DND-41 (cell line): ENCODE measurements around the gene ANO3.

Experiments used
- ATAC-seq: fragments of 200-7000 bp; cut with Tn5 transposase; 3 replicates; pipeline ENCODE4 v1.9.1; 2021; ENCODE audit warnings: low read depth; ENCODE audit not compliant: insufficient read depth
- DNase-seq: peaks from one replicate; pipeline ENCODE4 v3.0.0-alpha.2; 2020
- H2AFZ ChIP-seq: 2 replicates; pipeline ENCODE4 v1.6.0; 2012; ENCODE audit warnings: low read depth, low read length
- H3K27ac ChIP-seq: 2 replicates; pipeline ENCODE4 v1.5.1; 2012; ENCODE audit warnings: low read length, inconsistent platforms
- H3K27me3 ChIP-seq: fragments of 200-600 bp; sonication (generic); 2 replicates; pipeline ENCODE4 v1.6.0; 2012; ENCODE audit warnings: low read length, mild to moderate bottlenecking, inconsistent platforms; ENCODE audit not compliant: insufficient read depth, poor library complexity
- H3K36me3 ChIP-seq: 2 replicates; pipeline ENCODE4 v1.5.1; 2012; ENCODE audit warnings: low read length, inconsistent platforms; ENCODE audit not compliant: insufficient read depth
- H3K4me1 ChIP-seq: 2 replicates; pipeline ENCODE4 v1.5.1; 2012; ENCODE audit warnings: mild to moderate bottlenecking, low read length; ENCODE audit not compliant: insufficient read depth
- H3K4me2 ChIP-seq: 2 replicates; pipeline ENCODE4 v1.6.0; 2012; ENCODE audit warnings: mild to moderate bottlenecking, moderate library complexity, low read length, inconsistent platforms; ENCODE audit not compliant: insufficient read depth
- H3K4me3 ChIP-seq, 2 experiments: fragments of 200-600 bp in 1 of 2; shearing (Covaris generic) in 1 of 2; 2 replicates each; pipeline ENCODE4 v1.5.1; 2012 to 2016; ENCODE audit warnings: inconsistent platforms in 2 of 2, low read length in 2 of 2, mild to moderate bottlenecking in 2 of 2, low read depth in 1 of 2, moderate library complexity in 1 of 2
- H3K79me2 ChIP-seq: 2 replicates; pipeline ENCODE4 v1.6.0; 2012; ENCODE audit warnings: low read length, inconsistent platforms; ENCODE audit not compliant: insufficient read depth
- H3K9ac ChIP-seq: 2 replicates; pipeline ENCODE4 v1.6.0; 2012; ENCODE audit warnings: low read depth, mild to moderate bottlenecking, inconsistent platforms, low read length, moderate library complexity
- H3K9me3 ChIP-seq: 2 replicates; pipeline ENCODE4 v1.5.1; 2012; ENCODE audit warnings: low read length, moderate library complexity, mild to moderate bottlenecking, inconsistent platforms; ENCODE audit not compliant: insufficient read depth, severe bottlenecking
- H4K20me1 ChIP-seq: 2 replicates; pipeline ENCODE4 v1.6.0; 2012; ENCODE audit warnings: low read length; ENCODE audit not compliant: insufficient read depth
- CTCF ChIP-seq: IDR thresholded peaks from 2 replicates; pipeline ENCODE4 v1.5.1; 2012; ENCODE audit warnings: borderline replicate concordance, low read length, moderate library complexity, mild to moderate bottlenecking; ENCODE audit not compliant: poor library complexity, severe bottlenecking; ENCODE audit errors: extremely low read depth
- EZH2 ChIP-seq: IDR thresholded peaks from 3 replicates; pipeline ENCODE4 v1.6.1; 2012; ENCODE audit warnings: borderline replicate concordance, low read depth, mild to moderate bottlenecking, moderate library complexity, low read length, inconsistent platforms; ENCODE audit not compliant: severe bottlenecking

The ANO3 gene

DNA sequence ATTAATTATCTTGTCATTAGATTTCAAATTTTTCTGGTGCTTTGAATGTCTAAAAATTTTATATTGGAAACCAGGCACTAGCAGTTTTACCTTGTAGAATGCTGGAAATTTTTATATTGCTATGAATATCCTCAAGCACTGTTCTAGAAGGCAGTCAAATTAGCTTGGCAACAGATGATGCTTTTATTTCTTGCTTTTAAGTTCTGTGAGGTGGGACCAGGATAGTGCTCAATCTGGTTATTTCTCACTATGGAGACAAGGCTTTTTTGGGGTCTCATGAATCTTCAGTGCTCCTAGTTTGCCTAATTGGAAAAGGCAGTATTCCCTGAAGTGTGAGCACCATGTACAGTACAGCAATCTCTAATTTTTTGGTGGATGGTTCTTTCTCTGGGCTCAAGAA lies 27.1 kb downstream of the ANO3 start:
- Histone ChIP-seq H3K79me2 (no peaks in the 10 kb centered on the region), H2AFZ (no peak overlapping the region), H3K4me2 (no peak overlapping the region), H3K27ac (no peak overlapping the region), H3K36me3 (no peaks in the 10 kb centered on the region), H4K20me1 (no peaks in the 10 kb centered on the region), H3K9me3 (no peaks in the 10 kb centered on the region), H3K27me3 (no peaks in the 10 kb centered on the region), H3K9ac (no peak overlapping the region), H3K4me3 (no peak overlapping the region), H3K4me1 (no peaks in the 10 kb centered on the region)
- no peak for ATAC-seq
- TF ChIP-seq CTCF, result no peak
- no peak for TF ChIP-seq EZH2
- no peak for DNase-seq

DNA sequence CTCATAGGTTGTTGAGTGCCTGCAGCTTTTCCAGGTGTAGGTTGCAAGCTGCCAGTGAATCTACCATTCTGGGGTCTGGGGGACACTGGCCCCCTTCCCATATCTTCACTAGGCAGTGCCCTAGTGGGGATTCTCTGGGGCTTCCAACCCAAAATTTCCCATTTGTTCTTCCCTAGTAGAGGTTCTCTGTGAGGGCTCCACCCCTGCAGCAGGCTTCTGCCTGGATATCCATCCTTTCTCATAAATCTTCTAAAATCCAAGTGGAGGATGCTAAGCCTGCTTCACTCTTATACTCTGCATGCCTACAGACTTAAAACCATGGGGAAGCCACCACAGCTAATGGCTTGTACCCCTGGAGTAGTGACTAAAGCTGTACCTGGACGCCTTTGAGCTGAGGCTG lies 33.4 kb downstream of the ANO3 start:
- H3K27ac ChIP-seq, result no peak overlapping the region
- peaks cover 5% of the 10 kb centered on the region for H3K9me3 ChIP-seq
- no peak for ATAC-seq

GRCh38 chr11:26377619-26378018 lies 45.7 kb downstream of the ANO3 start:
- Histone ChIP-seq H2AFZ (no peak overlapping the region), H3K4me2 (no peak overlapping the region), H3K27ac (no peak overlapping the region), H3K79me2 (no peaks in the 10 kb centered on the region), H3K27me3 (no peaks in the 10 kb centered on the region), H3K4me3 (no peak overlapping the region), H3K36me3 (no peaks in the 10 kb centered on the region), H3K9ac (no peak overlapping the region), H4K20me1 (no peaks in the 10 kb centered on the region), H3K9me3 (no peaks in the 10 kb centered on the region), H3K4me1 (no peaks in the 10 kb centered on the region)
- TF ChIP-seq CTCF (no peak), EZH2 (no peak)
- ATAC-seq (no peak), DNase-seq (no peak)

More for the DNA sequence above, 33.4 kb downstream of the ANO3 start:
- Histone ChIP-seq H3K36me3 (no peaks in the 10 kb centered on the region), H3K79me2 (no peaks in the 10 kb centered on the region), H3K4me3 (no peak overlapping the region), H3K27me3 (no peaks in the 10 kb centered on the region), H4K20me1 (no peaks in the 10 kb centered on the region), H3K4me1 (no peaks in the 10 kb centered on the region), H2AFZ (no peak overlapping the region), H3K9ac (no peak overlapping the region), H3K4me2 (no peak overlapping the region)
- TF ChIP-seq EZH2, result no peak
- no peak for TF ChIP-seq CTCF
- no peak for DNase-seq

DNA sequence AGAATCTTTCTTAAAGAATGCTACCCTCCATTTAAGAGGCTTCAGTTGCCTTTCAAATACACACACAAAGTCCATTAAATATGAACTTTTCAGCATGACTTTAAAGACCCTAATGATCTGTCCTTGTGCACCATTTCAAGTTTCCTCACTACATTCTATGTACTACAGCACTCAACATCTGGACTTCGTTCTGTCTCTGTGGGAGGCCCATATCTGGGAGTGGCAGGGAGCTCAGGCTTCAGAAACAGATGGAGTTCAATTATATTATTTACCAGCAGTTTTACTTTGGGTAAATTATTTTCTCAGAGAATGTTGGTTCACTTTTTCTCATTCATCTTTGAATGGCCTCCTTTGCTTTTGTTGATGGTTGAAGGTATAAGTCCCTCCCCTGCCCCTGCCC lies 67.4 kb downstream of the ANO3 start:
- no peak for TF ChIP-seq EZH2
- TF ChIP-seq CTCF, result no peak
- no peak for ATAC-seq
- Histone ChIP-seq H3K9ac (no peak overlapping the region), H3K79me2 (no peaks in the 10 kb centered on the region), H3K27ac (no peak overlapping the region), H3K4me3 (no peak overlapping the region), H2AFZ (no peak overlapping the region), H3K27me3 (no peaks in the 10 kb centered on the region), H3K36me3 (no peaks in the 10 kb centered on the region), H3K4me1 (no peaks in the 10 kb centered on the region), H3K4me2 (no peak overlapping the region), H3K9me3 (no peaks in the 10 kb centered on the region), H4K20me1 (no peaks in the 10 kb centered on the region)
- no peak for DNase-seq
